Islet precursor cell (in vitro differentiated cells): ENCODE data around the gene C16orf54.
"Not testable (repeated sequence)": the region's sequence is repeated elsewhere in the genome, so short reads cannot be mapped to it uniquely, and the experiment has no call there.

Experiments
- DNase-seq: peaks from one replicate; pipeline ENCODE4 v3.0.0-alpha.2; 2018

C16orf54 gene

GRCh38 chr16:29766571-29766970 lies 20.8 kb upstream of the C16orf54 start:
- DNase-seq = no peak

DNA sequence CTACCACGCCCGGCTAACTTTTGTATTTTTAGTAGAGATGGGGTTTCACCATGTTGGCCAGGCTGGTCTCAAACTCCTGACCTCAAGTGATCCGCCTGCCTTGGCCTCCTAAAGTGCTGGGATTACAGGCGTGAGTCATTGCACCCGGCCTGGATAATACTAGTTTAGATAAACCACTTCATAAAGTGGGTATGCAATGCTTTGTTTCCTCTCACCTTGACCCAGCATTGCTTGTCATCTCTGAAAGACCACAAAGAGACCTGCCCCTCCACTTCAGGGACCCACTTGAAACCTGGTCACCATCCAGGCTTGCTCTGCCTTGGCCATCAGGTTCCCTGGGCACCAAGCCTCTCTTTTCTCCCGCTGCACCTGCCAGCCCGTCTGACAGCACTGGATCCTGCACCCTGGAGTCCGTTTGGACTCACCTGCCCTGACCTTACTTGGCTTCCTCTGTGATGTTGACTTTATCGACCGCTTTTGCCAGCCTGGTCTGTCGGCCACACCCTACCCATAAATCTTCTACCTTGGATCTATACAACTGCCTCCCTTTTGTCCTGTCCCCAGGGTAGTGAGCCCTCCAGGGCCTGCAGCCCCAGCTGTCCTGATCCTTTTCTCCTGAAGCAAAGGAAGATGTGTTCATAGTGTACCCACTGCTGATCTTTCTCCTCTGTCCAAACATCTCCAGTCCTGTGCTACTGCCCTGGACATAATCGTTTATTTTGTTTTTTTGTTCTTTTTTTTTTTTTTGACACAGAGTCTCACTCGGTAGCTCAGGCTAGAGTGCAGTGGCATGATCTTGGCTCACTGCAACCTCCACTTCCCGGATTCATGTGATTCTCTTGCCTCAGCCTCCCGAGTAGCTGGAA lies 19.6 kb upstream of the C16orf54 start:
- DNase-seq = no peak

DNA sequence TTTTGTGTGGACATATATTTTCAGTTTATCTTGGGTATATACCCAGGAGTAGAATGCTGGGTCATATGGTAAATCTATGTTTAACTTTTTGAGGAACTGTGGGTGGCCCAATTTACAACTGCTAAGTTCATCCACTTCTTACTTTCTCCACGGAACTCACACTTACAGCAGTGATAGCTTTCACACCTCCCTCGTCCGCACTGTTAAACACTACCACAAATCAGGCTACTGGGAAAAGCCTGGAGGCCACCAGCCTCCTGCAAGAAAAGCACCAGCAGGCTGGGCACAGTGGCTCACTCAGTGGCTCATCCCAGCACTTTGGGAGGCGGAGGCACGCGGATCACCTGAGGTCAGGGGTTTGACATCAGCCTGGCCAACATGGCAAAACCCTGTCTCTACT lies 17.5 kb upstream of the C16orf54 start:
- DNase-seq = no peak

DNA sequence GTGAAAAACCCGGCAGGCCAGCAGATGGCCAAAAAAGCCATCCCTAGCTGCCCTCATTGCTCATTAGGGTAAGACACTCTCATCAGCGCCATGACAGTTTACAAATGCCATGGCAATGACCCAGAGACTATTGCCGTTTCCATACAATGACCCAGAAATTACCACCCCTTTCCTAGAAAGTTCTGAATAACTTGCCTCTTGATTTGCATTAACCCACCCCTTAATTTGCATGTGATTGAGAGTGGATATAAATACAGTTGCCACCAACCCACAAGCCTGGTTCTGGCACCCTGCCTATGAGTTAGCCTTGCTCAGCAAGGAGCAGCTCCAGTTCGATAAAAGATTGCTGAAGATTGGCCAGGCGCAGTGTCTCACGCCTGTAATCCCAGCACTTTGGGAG lies 16.1 kb upstream of the C16orf54 start:
- DNase-seq = no peak

GRCh38 chr16:29761280-29761651 lies 15.5 kb upstream of the C16orf54 start:
- not testable (repeated sequence) for DNase-seq

DNA sequence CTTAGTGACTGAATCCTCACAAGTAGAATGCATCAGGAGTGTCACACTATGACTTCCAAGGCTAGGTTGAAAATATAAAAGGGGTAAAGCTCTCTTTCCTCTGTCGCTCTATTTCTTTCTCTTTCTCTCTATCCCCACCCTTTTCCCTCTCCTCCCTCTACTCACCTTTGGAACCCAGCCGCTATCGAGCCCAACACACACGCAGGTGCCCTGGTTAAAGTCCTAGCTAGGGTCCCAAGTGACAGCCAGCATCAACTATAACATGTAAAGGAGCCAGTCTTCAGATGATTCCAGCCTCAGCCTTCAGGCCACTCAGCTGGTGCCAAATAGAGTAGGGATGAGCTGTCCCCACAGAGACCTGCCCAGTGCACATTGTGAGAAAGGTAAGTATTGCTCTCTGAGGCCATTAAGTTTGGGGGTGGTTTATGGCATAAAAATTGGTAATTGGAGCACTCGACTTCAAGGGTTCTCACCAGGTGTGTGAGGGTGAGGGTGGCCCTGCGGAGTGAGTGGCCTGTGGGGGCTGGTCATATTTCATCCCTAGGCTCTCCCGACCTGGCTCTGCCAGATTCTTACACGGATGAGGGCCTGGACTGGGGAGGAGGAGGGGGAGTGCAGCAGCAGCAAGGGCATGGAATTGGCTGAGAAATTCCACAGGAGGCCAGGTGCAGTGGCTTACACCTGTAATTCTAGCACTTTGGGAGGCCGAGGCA lies 14.9 kb upstream of the C16orf54 start:
- DNase-seq = no peak

- DNase-seq = peak; percentile 73
Observed at GRCh38 chr16:29757950-29758466, 12.2 kb upstream of the C16orf54 start.

DNA sequence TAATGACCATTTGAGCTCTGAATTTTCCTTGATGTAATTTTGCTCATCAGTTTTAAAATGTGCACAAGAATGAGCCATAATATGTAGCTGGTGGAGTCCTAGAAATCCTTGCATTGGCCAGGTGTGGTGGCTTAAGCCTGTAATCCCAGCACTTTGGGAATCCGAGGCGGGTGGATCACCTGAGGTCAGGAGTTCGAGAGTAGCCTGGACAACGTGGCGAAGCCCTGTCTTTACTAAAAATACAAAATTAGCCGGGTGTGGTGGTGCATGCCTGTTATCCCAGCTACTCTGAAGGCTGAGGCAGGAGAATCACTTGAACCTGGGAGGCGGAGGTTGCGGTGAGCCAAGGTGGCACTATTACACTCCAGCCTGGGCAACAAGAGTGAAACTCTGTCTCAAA lies 11.3 kb upstream of the C16orf54 start:
- DNase-seq = not testable (repeated sequence)

GRCh38 chr16:29756654-29757053 lies 10.9 kb upstream of the C16orf54 start:
- DNase-seq = no peak

DNA sequence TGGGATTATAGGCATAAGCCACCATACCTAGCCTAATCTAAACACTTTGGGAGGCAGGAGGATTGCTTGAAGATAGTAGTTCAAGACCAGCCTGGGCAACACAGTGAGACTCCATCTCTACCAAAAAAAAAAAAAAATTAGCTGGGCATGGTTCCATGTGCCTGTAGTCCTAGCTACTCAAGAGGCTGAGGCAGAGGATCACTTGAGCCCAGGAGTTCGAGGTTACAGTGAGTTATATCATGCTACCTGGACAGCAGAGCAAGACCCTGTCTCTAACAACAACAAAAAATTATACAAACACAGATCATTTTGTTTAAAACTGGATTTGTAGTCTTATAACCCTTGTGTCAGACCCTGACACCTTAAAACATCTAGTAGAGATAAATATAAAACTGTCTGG lies 7.7 kb upstream of the C16orf54 start:
- DNase-seq = no peak

- not testable (repeated sequence) for DNase-seq
Observed at GRCh38 chr16:29748760-29749149, 3.0 kb upstream of the C16orf54 start.

DNA sequence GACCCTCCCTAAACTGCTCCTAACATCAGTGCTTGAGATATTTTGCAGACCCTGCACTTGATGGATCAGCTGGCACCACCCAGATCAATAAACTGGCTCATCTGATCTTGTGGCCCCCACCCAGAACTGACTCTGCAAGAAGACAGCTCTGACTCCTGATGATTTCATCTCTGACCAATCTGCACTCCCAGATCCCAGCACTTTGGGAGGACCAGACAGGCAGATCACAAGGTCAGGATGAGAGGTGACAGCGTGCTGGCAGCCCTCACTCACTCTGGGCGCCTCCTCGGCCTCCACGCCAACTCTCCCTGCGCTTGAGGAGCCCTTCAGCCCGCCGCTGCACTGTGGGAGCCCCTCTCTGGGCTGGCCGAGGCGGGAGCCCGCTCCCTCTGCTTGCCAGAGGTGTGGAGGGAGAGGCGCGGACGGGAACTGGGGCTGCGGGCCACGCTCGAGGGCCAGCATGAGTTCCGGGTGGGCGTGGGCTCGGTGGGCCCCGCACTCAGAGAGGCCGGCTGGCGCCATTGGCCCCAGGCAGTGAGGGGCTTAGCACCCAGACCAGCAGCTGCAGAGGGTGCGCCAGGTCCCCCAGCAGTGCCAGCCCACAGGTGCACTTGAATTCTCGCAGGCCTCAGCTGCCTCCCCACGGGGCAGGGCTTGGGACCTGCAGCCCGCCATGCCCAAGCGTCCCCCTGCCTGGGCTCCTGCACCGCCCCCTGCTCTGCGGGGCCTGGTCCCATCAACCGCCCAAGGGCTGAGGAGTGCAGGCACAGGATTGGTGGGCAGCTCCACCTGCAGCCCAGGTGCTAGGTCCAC lies 2.4 kb upstream of the C16orf54 start:
- DNase-seq = no peak

- not testable (repeated sequence) for DNase-seq
Observed at GRCh38 chr16:29746518-29746917, 728 bp upstream of the C16orf54 start.

GRCh38 chr16:29745121-29745852 lies 503 bp downstream of the C16orf54 start:
- DNase-seq = no peak

DNA sequence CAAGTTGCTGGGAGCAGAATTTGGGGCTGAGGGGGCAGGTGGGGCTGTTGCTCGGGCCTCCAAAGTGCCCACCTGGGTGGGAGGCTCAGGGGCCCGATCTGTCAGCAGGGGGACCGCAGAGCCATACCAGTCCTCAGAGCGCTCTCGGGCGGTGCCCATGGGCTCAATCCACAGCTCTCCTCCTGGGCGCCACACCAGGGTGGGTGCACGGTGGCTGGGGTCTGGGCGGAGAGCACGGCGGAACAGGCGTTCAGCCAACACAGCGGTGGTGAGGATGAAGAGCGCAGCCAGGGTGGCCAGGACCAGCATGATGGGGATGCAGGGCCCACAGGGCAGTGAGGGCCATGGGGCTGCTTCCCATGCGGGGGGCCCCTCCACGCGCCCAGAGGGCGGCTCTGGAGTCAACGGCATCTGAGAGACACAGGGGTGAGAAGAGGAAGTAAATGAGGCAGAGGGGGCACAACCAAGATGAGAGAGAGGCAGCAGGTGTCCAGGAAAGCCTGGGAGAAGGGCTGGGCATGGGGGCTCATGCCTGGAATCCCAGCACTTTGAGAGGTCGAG lies 1.2 kb downstream of the C16orf54 start:
- DNase-seq = no peak

GRCh38 chr16:29743827-29744531 lies 1.8 kb downstream of the C16orf54 start:
- DNase-seq = no peak

- no peak for DNase-seq
Observed at GRCh38 chr16:29743475-29743826, 2.3 kb downstream of the C16orf54 start.

DNA sequence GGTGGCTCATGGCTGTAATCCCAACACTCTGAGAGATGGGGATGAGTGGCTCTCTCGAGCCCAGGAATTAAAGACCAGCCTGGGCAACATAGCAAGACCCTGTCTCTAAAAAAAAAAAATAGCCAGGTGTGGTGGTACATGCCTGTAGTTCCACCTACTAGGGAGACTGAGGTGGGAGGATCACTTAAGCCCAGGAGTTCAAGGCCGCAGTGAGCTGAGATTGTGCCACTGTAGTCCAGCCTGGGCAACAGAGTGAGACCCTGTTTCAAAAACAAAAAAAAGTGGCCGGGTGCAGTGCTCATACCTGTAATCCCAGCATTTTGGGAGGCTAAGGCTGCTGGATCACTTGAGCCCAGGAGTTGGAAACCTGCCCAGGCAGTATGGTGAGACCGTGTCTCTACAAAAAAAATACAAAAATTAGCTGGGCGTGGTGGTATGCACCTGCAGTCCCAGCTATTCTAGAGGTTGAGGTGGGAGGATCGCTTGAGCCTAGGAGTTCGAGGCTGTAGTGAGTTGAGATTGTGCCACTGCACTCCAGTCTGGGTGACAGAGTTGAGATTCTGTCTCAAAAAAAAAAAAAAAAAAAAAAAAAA lies 3.0 kb downstream of the C16orf54 start:
- no peak for DNase-seq

DNA sequence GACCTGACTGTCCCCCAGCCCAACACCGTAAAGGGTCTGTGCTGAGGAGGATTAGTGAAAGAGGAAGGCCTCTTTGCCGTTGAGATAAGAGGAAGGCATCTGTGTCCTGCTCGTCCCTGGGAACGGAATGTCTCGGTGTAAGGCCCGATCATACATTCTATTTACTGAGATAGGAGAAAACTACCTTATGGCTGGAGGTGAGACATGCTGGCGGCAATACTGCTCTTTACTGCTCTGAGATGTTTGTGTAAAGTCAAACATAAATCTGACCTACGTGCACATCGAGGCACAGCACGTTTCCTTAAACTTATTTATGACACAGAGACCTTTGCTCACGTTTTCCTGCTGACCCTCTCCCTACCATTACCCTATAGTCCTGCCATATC lies 5.2 kb downstream of the C16orf54 start:
- DNase-seq = not testable (repeated sequence)

DNA sequence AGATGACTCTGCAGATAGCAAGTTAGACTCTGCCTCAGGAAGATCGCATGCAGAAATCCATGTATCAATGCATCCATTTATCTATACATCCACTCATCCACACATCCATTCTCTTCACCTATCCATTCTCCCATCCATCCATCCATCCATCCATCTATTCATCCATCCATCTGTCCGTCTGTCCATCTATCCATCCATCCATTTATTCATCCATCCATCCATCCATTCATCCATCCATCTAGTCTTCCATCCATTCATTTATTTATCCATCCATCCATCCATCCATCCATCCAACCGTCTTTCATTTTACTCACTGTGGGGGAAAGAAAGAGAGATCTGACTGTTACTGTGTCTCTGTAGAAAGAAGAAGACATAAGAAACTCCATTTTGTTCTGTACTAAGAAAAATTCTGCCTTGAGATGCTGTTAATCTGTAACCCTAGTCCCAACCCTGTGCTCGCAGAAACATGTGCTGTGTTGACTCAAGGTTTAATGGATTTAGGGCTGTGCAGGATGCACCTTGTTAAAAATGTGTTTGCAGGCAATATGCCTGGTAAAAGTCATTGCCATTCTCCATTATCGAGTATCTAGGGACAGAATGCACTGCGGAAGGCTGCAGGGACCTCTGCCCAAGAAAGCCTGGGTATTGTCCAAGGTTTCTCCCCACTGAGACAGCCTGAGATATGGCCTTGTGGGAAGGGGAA lies 5.7 kb downstream of the C16orf54 start:
- DNase-seq = not testable (repeated sequence)

- DNase-seq = no peak
Observed at GRCh38 chr16:29738514-29738913, 7.3 kb downstream of the C16orf54 start.
